ENCODE results near the gene ZMYM3.

ZMYM3 gene

DNA sequence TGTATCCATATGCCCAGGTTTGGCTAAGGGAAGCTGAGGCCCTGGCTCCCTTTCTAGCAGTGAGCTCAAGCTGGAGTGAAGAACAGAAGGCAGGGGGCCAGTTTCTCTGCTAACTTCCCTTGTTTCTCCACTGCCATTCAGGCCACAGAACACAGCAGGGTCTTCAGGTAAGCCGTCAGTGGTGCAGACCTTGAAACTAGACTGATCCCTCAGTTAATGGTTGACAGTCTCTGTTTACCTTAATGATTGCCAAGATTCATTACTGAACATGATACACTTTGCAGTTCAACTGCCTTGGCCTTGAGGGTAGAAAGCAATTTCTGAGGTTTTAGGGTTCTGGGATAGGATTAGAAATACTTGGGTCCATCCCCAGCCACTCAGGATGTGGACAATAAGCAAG is 39.8 kb downstream of the ZMYM3 start:
- no peak for DNase-seq (ENCODE audit: low read depth)

DNA sequence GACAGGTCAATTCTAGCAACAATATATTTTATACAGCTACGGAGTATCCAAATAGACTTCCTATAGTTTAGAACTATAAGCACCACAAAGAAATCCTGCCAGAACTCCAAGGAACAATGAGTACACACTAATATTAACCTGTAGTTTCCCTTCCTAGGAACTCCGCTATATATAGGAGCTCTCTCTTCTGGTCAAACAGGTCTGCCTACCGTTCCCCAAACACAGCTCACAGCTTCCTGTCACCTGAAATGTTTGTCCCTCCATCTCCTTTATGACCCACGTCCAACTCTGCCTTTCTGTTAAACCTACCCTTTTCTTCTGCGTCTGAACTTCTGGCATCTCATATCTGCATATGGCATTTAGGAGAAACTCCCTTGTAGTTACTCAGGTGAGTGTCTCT is 41.4 kb downstream of the ZMYM3 start:
- DNase-seq (ENCODE audit: low read depth) = no peak

DNA sequence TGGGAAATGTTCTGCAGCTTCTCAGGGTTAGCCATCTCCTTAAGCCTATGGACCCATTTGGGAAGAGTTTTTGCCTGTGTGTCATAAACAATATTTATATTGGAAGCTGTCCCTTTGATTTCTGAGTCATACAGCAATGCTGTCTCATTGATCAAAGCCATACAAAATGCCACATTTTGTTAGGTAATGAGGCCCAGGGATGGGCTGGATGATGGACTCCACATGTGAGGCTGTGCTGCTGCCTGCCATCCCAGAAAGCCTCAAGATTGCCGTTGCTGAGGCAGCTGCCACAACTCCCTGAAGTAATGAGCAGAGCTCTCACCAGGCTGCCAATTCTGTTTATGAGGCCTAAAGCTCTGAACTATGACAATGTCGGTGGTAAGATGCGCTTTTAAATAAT is 43.1 kb downstream of the ZMYM3 start:
- no peak for DNase-seq (ENCODE audit: low read depth)

DNA sequence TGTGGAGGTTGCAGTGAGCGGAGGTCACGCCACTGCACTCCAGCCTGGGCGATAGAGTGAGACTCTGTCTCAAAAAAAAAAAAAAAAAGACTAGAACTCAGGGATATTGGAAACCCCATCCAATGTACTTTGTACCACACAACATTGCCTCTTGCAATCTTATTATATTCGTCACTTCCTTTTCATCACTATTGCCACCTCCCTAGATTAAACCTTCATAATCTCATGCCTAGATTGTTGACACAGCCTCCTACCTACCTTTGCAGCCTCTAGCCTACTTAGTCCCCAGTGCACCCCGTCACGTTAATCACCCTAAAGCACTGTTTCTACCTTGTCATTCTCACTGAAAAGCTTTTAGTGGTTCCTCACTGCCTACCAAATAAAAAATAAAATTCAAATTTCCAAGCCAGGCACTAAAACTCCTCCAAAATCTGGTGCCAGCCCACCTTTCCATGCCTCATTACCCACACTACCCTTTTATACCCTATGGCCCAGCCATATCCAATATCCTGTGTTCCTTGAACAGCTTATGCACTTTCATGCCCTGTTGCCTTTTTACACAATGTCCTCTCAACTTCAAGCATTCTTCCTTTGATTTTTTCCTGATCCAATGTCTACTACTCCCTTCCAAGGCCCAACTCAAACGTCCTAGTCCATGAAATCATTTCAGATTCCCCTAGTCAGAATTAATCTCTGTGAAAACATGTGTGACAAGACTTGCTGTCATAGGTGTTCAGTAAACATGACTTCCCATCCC is 54.5 kb downstream of the ZMYM3 start:
- DNase-seq (ENCODE audit: low read depth) = no peak

DNA sequence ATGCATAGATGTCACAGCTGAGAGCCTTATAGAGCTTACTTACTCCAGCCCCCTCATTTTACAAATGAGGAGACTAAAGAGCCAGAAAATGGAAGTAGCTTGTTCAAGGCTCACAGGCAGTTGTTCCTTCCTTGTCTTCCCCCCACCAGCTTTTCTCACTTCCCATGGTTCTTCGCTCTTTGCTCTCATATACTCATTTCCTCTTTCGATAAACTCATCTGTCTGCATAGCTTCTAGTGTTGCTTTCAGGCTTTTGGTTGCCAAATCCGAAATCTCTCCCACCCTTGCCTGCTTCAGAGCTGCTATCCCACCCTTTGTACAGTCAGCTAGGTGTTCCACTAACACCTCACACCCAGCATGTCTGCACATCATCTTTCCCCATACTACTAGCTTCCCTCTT is 55.9 kb downstream of the ZMYM3 start:
- no peak for DNase-seq (ENCODE audit: low read depth)

DNA sequence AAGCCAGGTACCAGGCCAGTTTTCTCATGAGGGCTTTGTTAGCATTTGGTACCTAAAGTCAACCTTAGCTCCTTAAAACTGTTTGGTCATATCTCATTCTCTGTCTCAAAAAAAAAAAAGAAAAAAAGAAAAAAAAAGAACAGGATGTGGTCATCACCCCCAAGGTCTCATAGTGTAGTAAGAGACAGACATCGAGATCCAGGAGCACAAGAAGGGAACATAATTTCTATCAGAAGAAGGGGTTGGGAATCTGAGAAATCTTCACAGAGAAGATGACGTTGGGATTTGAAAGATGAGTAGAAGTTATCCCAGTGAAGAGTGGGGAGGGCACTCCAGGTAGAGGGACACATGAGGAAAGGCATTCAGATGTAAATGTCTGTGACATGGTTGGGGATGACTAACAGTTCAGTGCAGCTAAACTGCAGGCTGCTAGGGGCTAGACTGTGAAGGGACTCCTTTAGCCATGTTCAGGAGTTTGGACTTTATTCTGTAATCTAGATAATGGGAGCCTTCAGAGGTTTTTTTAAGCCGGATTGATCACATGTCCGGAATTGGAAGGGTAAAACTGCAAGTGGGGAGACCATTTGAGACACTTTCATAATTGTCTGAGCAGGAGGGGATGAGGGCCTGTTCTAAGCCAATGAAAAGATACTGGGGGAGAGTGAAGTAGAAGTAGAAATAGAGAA is 57.8 kb downstream of the ZMYM3 start:
- no peak for DNase-seq (ENCODE audit: low read depth)

DNA sequence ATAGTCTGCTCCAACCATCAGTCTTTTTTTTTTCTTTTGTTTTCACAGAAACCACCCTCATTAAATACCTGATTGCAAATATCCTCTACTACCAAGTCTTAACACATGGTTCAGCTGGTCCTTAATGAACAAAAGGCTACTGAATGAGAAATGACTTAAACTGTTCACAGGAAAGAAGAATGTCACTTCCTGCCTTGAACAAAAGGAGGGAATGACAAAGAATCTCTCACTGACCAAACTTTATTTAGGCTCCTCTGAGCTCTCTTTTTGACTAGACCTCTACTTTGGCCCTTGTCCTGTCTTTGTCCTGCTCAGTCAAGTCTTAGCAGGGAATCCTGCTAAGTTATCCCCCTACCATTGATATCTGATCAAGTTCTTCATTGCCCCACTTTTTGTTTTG is 62.7 kb downstream of the ZMYM3 start:
- no peak for DNase-seq (ENCODE audit: low read depth)

Measured in stimulated activated CD8-positive, alpha-beta memory T cell treated with anti-CD3 and anti-CD28 coated beads, Interleukin-4, amount 100 ng/mL, for 24 hours (primary cell).